GM18907 (cell line): ENCODE measurements around the gene CH25H.

Experiments used
- ATAC-seq: cut with Tn5 transposase; IDR thresholded peaks from one replicate; pipeline ENCODE4 v1.9.1; 2021; ENCODE audit warnings: mild to moderate bottlenecking, moderate library complexity; ENCODE audit not compliant: unreplicated experiment

Gene CH25H

DNA sequence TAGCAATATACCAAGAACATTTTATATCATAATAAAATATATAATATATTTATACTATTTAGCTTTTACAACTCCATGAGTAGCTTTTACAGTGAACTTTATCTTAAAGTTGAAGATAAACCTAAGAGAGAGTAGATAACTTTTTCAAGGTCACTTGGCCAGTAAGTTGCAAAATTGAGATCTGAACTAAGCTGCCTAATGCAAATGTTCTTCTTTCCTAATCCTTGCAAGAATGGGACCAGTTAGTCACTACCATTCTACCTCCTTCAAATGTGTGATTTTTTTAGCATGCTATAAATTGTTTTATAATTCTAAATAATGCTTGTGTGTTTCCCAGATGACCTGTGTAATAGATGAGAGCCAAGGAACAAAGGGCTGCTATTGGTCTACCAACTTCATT, 47.8 kb downstream of the CH25H start:
- ATAC-seq, result no peak

DNA sequence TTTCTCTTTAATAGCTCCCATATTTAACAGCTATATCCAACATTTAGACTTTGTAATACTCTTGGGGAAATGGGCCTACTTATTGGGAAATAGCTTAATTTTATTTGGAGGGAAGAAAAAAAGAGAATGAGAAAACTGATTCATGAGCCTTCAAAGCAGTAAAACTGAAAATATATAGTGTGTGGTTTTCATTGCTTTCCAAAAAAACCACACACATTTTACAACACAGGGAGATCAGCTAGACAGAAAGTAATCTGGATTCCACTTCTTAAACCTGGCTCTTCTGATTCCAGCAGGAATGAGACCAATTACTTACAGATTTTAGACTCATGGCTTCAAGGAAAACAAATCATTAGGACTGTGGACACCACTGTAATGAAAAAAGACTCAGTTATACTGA, 48.7 kb downstream of the CH25H start:
- no peak for ATAC-seq

DNA sequence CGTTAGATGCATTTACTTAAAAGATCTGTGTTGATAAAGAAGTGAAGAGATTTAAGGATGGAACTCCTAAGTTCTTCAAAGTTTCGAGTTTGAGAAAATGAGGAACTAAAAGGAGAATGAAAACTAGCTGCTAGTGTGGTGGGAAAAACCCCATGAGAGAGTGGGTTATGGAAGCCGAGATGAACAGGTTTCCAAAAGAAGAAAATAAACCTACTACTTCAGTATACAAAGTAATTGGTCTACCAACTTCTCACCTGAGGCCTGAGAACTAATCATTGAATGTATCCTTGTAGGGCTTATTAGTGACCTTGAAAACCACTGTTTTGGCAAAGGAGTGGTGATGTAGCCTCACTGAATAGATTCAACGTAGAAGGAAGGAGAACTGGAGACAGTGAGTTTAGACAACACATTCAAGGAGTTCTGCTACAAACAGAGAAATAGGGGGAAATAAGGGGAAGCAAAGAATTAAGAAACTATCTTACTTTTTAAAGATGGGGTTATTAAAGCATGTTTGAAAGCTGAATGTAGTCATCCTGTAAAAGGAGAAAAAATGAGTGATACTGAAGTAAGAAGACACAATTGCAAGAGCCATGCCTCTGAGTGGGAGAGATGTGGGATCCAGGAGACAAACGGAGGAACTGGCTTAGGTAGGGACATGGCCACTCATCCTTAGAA, 50.8 kb downstream of the CH25H start:
- no peak for ATAC-seq
